ENCODE results near the gene EHBP1.

EHBP1 gene

GRCh38 chr2:62998949-62999348 lies 293.4 kb downstream of the EHBP1 start:
- DNase-seq (ENCODE audit: extremely low read depth, low read depth) = no peak

GRCh38 chr2:62999905-63000304 lies 294.4 kb downstream of the EHBP1 start:
- H3K4me3 ChIP-seq (replicated peaks; ENCODE audit: low read depth, low read length) = no peak overlapping the region
- no peak for TF ChIP-seq CTCF (IDR thresholded peaks at IDR 0.05; ENCODE audit: low read depth, low read length, missing control alignments)
- DNase-seq (ENCODE audit: extremely low read depth, low read depth) = no peak

More at GRCh38 chr2:62998949-62999348, 293.4 kb downstream of the EHBP1 start:
- H3K4me3 ChIP-seq (replicated peaks; ENCODE audit: low read depth, low read length) = no peak overlapping the region
- TF ChIP-seq CTCF (IDR thresholded peaks at IDR 0.05; ENCODE audit: low read depth, low read length, missing control alignments) = no peak

DNA sequence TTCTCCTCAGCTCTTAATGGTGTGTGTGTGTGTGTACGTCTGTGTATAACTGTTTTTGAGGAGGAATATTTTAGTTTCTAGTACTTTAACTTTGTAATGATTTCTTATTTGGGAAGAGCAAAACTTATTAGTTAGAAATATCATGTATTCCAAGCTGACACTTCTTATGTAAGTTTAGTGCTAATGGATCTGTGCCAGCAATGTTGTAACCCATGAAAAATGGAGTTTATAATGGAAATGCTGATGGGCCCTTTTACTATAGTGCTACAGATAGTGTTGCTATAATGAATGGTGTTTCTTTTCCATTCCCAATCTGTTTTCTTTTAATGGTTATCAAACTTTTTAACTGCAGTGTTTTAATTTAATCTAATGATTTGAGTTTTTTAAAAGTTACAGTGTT lies 295.3 kb downstream of the EHBP1 start:
- no peak overlapping the region for H3K4me3 ChIP-seq (replicated peaks; ENCODE audit: low read depth, low read length)
- no peak for DNase-seq (ENCODE audit: extremely low read depth, low read depth)
- no peak for TF ChIP-seq CTCF (IDR thresholded peaks at IDR 0.05; ENCODE audit: low read depth, low read length, missing control alignments)

- no peak for TF ChIP-seq CTCF (IDR thresholded peaks at IDR 0.05; ENCODE audit: low read depth, low read length, missing control alignments)
- H3K4me3 ChIP-seq (replicated peaks; ENCODE audit: low read depth, low read length) = no peak overlapping the region
- no peak for DNase-seq (ENCODE audit: extremely low read depth, low read depth)
These were observed 296.1 kb downstream of the EHBP1 start for GRCh38 chr2:63001576-63001975.

GRCh38 chr2:63003351-63003750 lies 297.8 kb downstream of the EHBP1 start:
- DNase-seq (ENCODE audit: extremely low read depth, low read depth) = no peak
- no peak for TF ChIP-seq CTCF (IDR thresholded peaks at IDR 0.05; ENCODE audit: low read depth, low read length, missing control alignments)
- H3K4me3 ChIP-seq (replicated peaks; ENCODE audit: low read depth, low read length) = no peak overlapping the region

DNA sequence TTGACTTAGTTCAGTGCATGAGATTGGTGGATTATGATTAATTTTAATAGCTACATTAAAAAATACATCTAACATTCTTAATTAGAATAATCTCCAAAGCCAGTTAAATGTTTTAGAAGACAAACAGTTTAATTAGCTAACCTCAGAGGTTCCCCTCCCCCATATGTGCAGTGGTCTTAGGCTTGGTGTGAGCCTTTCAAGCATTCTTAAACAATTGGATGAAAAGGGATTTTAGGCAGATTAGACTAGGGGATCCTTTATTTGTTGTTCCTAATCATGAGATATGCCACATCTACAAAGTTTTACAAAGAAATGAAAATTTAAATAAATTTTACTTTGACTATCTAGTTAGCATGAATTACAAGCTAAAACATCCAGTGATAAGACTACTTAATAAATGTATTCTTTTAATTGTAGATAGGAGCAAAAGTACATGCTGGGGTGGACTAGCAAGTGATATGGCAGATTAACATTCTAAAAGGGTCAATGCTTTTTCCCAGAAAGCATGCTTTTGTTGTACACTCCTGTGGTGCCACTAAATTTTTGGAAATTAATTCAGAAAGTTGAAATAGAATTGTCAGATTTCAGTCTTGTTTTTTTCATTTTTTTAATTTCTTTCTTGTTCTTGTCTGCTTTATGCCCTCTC lies 302.4 kb downstream of the EHBP1 start:
- DNase-seq (ENCODE audit: extremely low read depth, low read depth) = no peak
- H3K4me3 ChIP-seq (replicated peaks; ENCODE audit: low read depth, low read length) = no peak overlapping the region
- no peak for TF ChIP-seq CTCF (IDR thresholded peaks at IDR 0.05; ENCODE audit: low read depth, low read length, missing control alignments)

- TF ChIP-seq CTCF (IDR thresholded peaks at IDR 0.05; ENCODE audit: low read depth, low read length, missing control alignments) = no peak
- H3K4me3 ChIP-seq (replicated peaks; ENCODE audit: low read depth, low read length) = no peak overlapping the region
- no peak for DNase-seq (ENCODE audit: extremely low read depth, low read depth)
These were observed 303.3 kb downstream of the EHBP1 start for GRCh38 chr2:63008838-63009237.

All from HFF-Myc (cell line).